ENCODE measurements around the gene STX1B.

STX1B gene

DNA sequence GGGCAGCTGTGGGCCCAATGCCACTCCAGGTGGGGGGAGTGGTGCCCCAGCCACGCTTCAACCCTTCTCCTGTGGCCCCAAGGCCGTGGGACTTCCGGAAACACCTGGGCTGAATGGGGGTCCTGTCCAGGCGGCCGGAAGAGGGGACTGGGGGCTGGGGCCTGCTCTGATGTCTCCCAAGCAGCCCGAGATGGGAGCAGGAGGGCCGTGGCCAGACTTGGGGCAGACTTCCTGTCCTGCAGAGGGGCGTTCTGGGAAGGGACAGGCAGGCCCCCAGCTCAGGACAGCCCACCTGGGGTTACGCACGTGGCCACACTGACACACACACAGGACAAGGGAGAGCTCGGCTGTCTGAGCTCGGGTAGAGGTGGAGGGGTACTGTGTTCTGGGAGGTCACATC, 20.3 kb downstream of the STX1B start:
- H3K9me3 ChIP-seq (ENCODE audit: control extremely low read depth in 1 of 5, control insufficient read depth in 4 of 5, insufficient read depth in 2 of 5, low read depth in 1 of 5, low read length in 4 of 5) = no peaks in the 10 kb centered on the region
- peaks cover 0 to 9% (median 4%) of the 10 kb centered on the region in 4 experiments for H3K36me3 ChIP-seq (ENCODE audit: control insufficient read depth in 4 of 4, insufficient read depth in 4 of 4, low read length in 3 of 4)
- H3K27ac ChIP-seq (ENCODE audit: insufficient read depth in 1 of 2, low read depth in 1 of 2, low read length in 2 of 2, poor library complexity in 1 of 2, severe bottlenecking in 2 of 2) = no peak overlapping the region
- WGBS (ENCODE audit: insufficient coverage) = 94% methylated on average over 10 of the region's 12 CpGs
- DNase-seq = no peak
- H3K4me3 ChIP-seq (ENCODE audit: control insufficient read depth in 1 of 7, extremely low read depth in 1 of 7, insufficient read depth in 4 of 7, low read depth in 2 of 7, low read length in 6 of 7) = no peak overlapping the region
- CTCF ChIA-PET = no interaction called here
- H3K4me1 ChIP-seq (ENCODE audit: control extremely low read depth in 1 of 4, control insufficient read depth in 4 of 4, insufficient read depth in 4 of 4, low read length in 3 of 4) = peaks cover 0 to 19% (median 17%) of the 10 kb centered on the region in 4 experiments
- POLR2A ChIA-PET = no interaction called here
- H3K27me3 ChIP-seq (replicated peaks in 2 of 5; ENCODE audit: control insufficient read depth in 4 of 5, insufficient read depth in 5 of 5, low read length in 4 of 5) = no peaks in the 10 kb centered on the region

GRCh38 chr16:30989469-30990047, 20.9 kb downstream of the STX1B start:
- no peak for DNase-seq
- no peak overlapping the region for H3K27ac ChIP-seq (ENCODE audit: insufficient read depth in 1 of 2, low read depth in 1 of 2, low read length in 2 of 2, poor library complexity in 1 of 2, severe bottlenecking in 2 of 2)
- CTCF ChIA-PET = no interaction called here
- 96% methylated on average over 23 of the region's 23 CpGs for WGBS (ENCODE audit: insufficient coverage)
- peaks cover 0 to 13% (median 4%) of the 10 kb centered on the region in 4 experiments for H3K36me3 ChIP-seq (ENCODE audit: control insufficient read depth in 4 of 4, insufficient read depth in 4 of 4, low read length in 3 of 4)
- peaks cover 0 to 24% (median 20%) of the 10 kb centered on the region in 4 experiments for H3K4me1 ChIP-seq (ENCODE audit: control extremely low read depth in 1 of 4, control insufficient read depth in 4 of 4, insufficient read depth in 4 of 4, low read length in 3 of 4)
- no peaks in the 10 kb centered on the region for H3K27me3 ChIP-seq (replicated peaks in 2 of 5; ENCODE audit: control insufficient read depth in 4 of 5, insufficient read depth in 5 of 5, low read length in 4 of 5)
- H3K4me3 ChIP-seq (ENCODE audit: control insufficient read depth in 1 of 7, extremely low read depth in 1 of 7, insufficient read depth in 4 of 7, low read depth in 2 of 7, low read length in 6 of 7) = no peak overlapping the region
- POLR2A ChIA-PET = no interaction called here
- no peaks in the 10 kb centered on the region for H3K9me3 ChIP-seq (ENCODE audit: control extremely low read depth in 1 of 5, control insufficient read depth in 4 of 5, insufficient read depth in 2 of 5, low read depth in 1 of 5, low read length in 4 of 5)

GRCh38 chr16:30987581-30988190, 22.8 kb downstream of the STX1B start:
- no peaks in the 10 kb centered on the region for H3K9me3 ChIP-seq (ENCODE audit: control extremely low read depth in 1 of 5, control insufficient read depth in 4 of 5, insufficient read depth in 2 of 5, low read depth in 1 of 5, low read length in 4 of 5)
- no peaks in the 10 kb centered on the region for H3K27me3 ChIP-seq (replicated peaks in 2 of 5; ENCODE audit: control insufficient read depth in 4 of 5, insufficient read depth in 5 of 5, low read length in 4 of 5)
- DNase-seq = no peak
- ChIA-PET POLR2A (no interaction called here), CTCF (interaction anchor here (1.2 to 3.0 kb wide), 2 partner anchors 14 to 111 kb away, joined by 3 to 7 read pairs; no protein-coding TSS in a partner anchor)
- H3K4me3 ChIP-seq (ENCODE audit: control insufficient read depth in 1 of 7, extremely low read depth in 1 of 7, insufficient read depth in 4 of 7, low read depth in 2 of 7, low read length in 6 of 7) = no peak overlapping the region
- peaks cover 0 to 27% (median 18%) of the 10 kb centered on the region in 4 experiments for H3K4me1 ChIP-seq (ENCODE audit: control extremely low read depth in 1 of 4, control insufficient read depth in 4 of 4, insufficient read depth in 4 of 4, low read length in 3 of 4)
- peaks cover 2 to 31% (median 17%) of the 10 kb centered on the region in 4 experiments for H3K36me3 ChIP-seq (ENCODE audit: control insufficient read depth in 4 of 4, insufficient read depth in 4 of 4, low read length in 3 of 4)
- 96% methylated on average over 30 of the region's 30 CpGs for WGBS (ENCODE audit: insufficient coverage)
- no peak overlapping the region for H3K27ac ChIP-seq (ENCODE audit: insufficient read depth in 1 of 2, low read depth in 1 of 2, low read length in 2 of 2, poor library complexity in 1 of 2, severe bottlenecking in 2 of 2)

DNA sequence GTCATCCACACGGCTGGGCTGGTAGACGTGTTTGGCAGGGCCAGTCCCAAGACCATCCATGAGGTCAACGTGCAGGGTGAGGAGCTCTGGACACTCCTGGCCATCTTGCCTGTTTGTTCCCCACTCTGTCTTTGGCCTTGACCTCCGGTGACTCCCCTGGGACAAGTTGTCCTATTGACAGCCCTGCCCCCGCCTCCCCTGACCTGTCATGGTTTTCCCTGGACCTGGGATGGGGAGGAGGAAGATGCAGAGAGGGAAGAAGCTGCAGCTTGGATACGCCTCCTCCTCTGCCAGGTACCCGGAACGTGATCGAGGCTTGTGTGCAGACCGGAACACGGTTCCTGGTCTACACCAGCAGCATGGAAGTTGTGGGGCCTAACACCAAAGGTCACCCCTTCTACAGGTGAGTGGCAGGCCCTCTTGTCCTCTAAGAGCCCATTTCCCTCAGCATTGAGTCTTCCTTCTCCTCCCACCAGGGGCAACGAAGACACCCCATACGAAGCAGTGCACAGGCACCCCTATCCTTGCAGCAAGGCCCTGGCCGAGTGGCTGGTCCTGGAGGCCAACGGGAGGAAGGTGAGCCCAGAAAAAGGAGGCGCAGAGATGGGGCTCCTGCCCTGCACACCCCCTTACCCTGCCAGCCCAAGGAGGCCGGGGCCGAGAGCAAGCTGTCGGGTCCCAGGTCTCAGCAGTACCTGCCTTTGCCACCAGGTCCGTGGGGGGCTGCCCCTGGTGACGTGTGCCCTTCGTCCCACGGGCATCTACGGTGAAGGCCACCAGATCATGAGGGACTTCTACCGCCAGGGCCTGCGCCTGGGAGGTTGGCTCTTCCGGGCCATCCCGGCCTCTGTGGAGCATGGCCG, 24.1 kb downstream of the STX1B start:
- Histone ChIP-seq H3K27me3 (replicated peaks in 2 of 5; ENCODE audit: control insufficient read depth in 4 of 5, insufficient read depth in 5 of 5, low read length in 4 of 5) (no peaks in the 10 kb centered on the region), H3K36me3 (ENCODE audit: control insufficient read depth in 4 of 4, insufficient read depth in 4 of 4, low read length in 3 of 4) (peaks cover 7 to 43% (median 27%) of the 10 kb centered on the region in 4 experiments), H3K4me3 (ENCODE audit: control insufficient read depth in 1 of 7, extremely low read depth in 1 of 7, insufficient read depth in 4 of 7, low read depth in 2 of 7, low read length in 6 of 7) (no peak overlapping the region), H3K27ac (ENCODE audit: insufficient read depth in 1 of 2, low read depth in 1 of 2, low read length in 2 of 2, poor library complexity in 1 of 2, severe bottlenecking in 2 of 2) (no peak overlapping the region), H3K9me3 (ENCODE audit: control extremely low read depth in 1 of 5, control insufficient read depth in 4 of 5, insufficient read depth in 2 of 5, low read depth in 1 of 5, low read length in 4 of 5) (no peaks in the 10 kb centered on the region), H3K4me1 (ENCODE audit: control extremely low read depth in 1 of 4, control insufficient read depth in 4 of 4, insufficient read depth in 4 of 4, low read length in 3 of 4) (peaks cover 0 to 21% (median 11%) of the 10 kb centered on the region in 4 experiments)
- no peak for DNase-seq
- POLR2A ChIA-PET = no interaction called here
- CTCF ChIA-PET = interaction anchor here (0.8 to 5.4 kb wide), 19 partner anchors 11 to 312 kb away, joined by 3 to 40 read pairs (median 7); partner anchors contain the start of gene VKORC1
- WGBS (ENCODE audit: insufficient coverage) = 99% methylated on average over 19 of the region's 29 CpGs

GRCh38 chr16:30985401-30986128, 24.9 kb downstream of the STX1B start:
- peaks cover 7 to 50% (median 33%) of the 10 kb centered on the region in 4 experiments for H3K36me3 ChIP-seq (ENCODE audit: control insufficient read depth in 4 of 4, insufficient read depth in 4 of 4, low read length in 3 of 4)
- 83% methylated on average over 14 of the region's 20 CpGs for WGBS (ENCODE audit: insufficient coverage)
- no peaks in the 10 kb centered on the region for H3K9me3 ChIP-seq (ENCODE audit: control extremely low read depth in 1 of 5, control insufficient read depth in 4 of 5, insufficient read depth in 2 of 5, low read depth in 1 of 5, low read length in 4 of 5)
- no peak overlapping the region for H3K27ac ChIP-seq (ENCODE audit: insufficient read depth in 1 of 2, low read depth in 1 of 2, low read length in 2 of 2, poor library complexity in 1 of 2, severe bottlenecking in 2 of 2)
- H3K4me3 ChIP-seq (ENCODE audit: control insufficient read depth in 1 of 7, extremely low read depth in 1 of 7, insufficient read depth in 4 of 7, low read depth in 2 of 7, low read length in 6 of 7) = peak overlapping the region in 3 of 7 experiments; percentile 54 to 78 (median 65)
- CTCF ChIA-PET = interaction anchor here (0.8 to 5.4 kb wide), 30 partner anchors 8 to 313 kb away, joined by 3 to 40 read pairs (median 4); partner anchors contain the start of genes STX4 and VKORC1
- POLR2A ChIA-PET = interaction anchor here (0.6 to 1.0 kb wide), 3 partner anchors 15 to 474 kb away, joined by 3 read pairs; partner anchors contain the start of genes ARMC5 and PHKG2
- peaks cover 0 to 21% (median 11%) of the 10 kb centered on the region in 4 experiments for H3K4me1 ChIP-seq (ENCODE audit: control extremely low read depth in 1 of 4, control insufficient read depth in 4 of 4, insufficient read depth in 4 of 4, low read length in 3 of 4)
- DNase-seq = peak in 2 of 3 donors; percentile 51 to 57
- no peaks in the 10 kb centered on the region for H3K27me3 ChIP-seq (replicated peaks in 2 of 5; ENCODE audit: control insufficient read depth in 4 of 5, insufficient read depth in 5 of 5, low read length in 4 of 5)

GRCh38 chr16:30984669-30985400, 25.6 kb downstream of the STX1B start, which contains the start of gene HSD3B7:
Gene HSD3B7, plus strand, starts transcription at chr16:30985207. Its CDS starts 452 bp downstream, at chr16:30985659.
- POLR2A ChIA-PET = interaction anchor here (0.6 to 1.0 kb wide), 3 partner anchors 15 to 474 kb away, joined by 3 read pairs; partner anchors contain the start of genes ARMC5 and PHKG2
- no peak within 1 kb of the TSS for H3K27ac ChIP-seq (ENCODE audit: insufficient read depth in 1 of 2, low read depth in 1 of 2, low read length in 2 of 2, poor library complexity in 1 of 2, severe bottlenecking in 2 of 2)

More at GRCh38 chr16:30984669-30985400, 25.6 kb downstream of the STX1B start, which contains the start of gene HSD3B7:
- CTCF ChIA-PET = interaction anchor here (0.6 to 5.4 kb wide), 32 partner anchors 8 to 458 kb away, joined by 3 to 40 read pairs (median 4); partner anchors contain the start of genes STX4, VKORC1 and ZNF843
- H3K36me3 ChIP-seq (ENCODE audit: control insufficient read depth in 4 of 4, insufficient read depth in 4 of 4, low read length in 3 of 4) = peaks cover 7 to 58% (median 37%) of the 10 kb centered on the region in 4 experiments
- no peaks in the 10 kb centered on the region for H3K27me3 ChIP-seq (replicated peaks in 2 of 5; ENCODE audit: control insufficient read depth in 4 of 5, insufficient read depth in 5 of 5, low read length in 4 of 5)
- DNase-seq = peak; percentile 50 to 75 (median 66)
- no peaks in the 10 kb centered on the region for H3K9me3 ChIP-seq (ENCODE audit: control extremely low read depth in 1 of 5, control insufficient read depth in 4 of 5, insufficient read depth in 2 of 5, low read depth in 1 of 5, low read length in 4 of 5)
- H3K4me3 ChIP-seq (ENCODE audit: control insufficient read depth in 1 of 7, extremely low read depth in 1 of 7, insufficient read depth in 4 of 7, low read depth in 2 of 7, low read length in 6 of 7) = peak within 1 kb of the TSS in 3 of 7 experiments; percentile 54 to 78 (median 65)
- WGBS (ENCODE audit: insufficient coverage) = 65% methylated on average over 12 of the region's 24 CpGs
- peaks cover 0 to 21% (median 11%) of the 10 kb centered on the region in 4 experiments for H3K4me1 ChIP-seq (ENCODE audit: control extremely low read depth in 1 of 4, control insufficient read depth in 4 of 4, insufficient read depth in 4 of 4, low read length in 3 of 4)
